Stimulated activated CD8-positive, alpha-beta memory T cell treated with anti-CD3 and anti-CD28 coated beads, Interleukin-2, amount 100 ng/mL, for 48 hours (primary cell): ENCODE data around the gene DOK7.

ENCODE experiments used
- DNase-seq, 2 donors: peaks; one replicate each; pipeline ENCODE4 v3.0.0-alpha.2; 2020; ENCODE audit warnings: low read depth in 2 of 2

DOK7 gene

GRCh38 chr4:3427134-3427476 lies 36.0 kb upstream of the DOK7 start:
- no peak for DNase-seq

- DNase-seq = no peak
Measured at GRCh38 chr4:3427706-3428446, 35.2 kb upstream of the DOK7 start.

GRCh38 chr4:3429651-3430050 lies 33.5 kb upstream of the DOK7 start:
- no peak for DNase-seq

GRCh38 chr4:3430524-3430923 lies 32.6 kb upstream of the DOK7 start:
- DNase-seq = no peak

DNA sequence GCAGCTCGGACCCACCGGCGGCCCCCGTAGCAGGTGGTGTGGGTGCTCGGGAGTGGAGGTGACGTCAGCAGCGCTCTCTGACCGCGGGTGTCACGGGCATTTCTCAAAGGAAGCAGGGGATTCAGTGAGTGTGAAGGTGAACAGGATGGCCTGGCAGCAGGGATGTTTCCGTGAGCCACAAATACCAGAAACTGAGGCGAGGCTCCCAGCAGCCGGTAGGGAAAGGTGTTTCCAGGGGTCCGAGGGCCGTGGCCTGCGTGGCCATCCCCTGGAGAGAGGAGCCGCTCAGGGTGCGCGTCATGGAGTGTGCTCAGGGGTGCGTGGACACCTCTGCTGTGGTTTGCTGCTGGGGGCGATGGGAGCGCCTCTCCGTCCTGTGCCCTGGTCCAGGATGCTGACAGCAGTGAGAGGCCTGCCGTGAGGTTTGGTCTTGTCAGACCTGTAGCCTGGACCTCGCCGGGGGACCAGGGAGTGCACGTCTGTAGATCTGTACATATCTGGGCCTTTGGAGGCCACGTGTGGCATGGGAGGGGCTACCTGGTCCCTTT lies 31.6 kb upstream of the DOK7 start:
- no peak for DNase-seq

GRCh38 chr4:3432381-3432790 lies 30.7 kb upstream of the DOK7 start:
- no peak for DNase-seq

DNA sequence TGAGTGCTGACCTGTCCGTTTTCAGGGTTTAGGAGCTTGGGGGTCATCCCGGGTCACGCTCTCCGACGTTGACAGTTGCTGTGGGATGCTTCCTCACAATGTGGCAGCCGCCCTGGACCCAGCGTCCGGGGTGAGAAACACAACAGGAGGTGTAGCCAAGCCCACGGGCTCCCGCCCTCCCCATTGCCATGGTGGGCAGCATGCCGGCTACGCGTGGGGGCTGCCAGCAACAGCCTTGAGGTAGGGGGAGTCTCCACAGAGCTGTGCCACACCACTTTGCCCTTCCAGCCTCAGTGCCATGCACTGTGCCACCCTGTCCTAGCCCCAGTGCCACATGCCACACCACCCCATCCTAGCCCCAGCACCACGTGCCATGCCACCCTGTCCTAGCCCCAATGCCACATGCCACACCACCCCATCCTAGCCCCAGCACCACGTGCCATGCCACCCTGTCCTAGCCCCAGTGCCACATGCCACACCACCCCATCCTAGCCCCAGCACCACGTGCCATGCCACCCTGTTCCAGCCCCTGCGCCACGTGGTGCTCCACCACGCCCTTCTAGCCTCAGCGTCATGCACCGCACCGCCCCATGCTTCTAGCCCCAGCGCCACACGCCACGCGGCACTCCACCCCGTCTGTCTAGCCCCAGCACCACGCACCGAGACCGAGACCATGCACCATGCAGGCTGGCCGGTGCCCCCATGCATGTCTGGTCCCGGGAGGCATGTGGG lies 29.8 kb upstream of the DOK7 start:
- no peak for DNase-seq

GRCh38 chr4:3434881-3435685 lies 28.0 kb upstream of the DOK7 start:
- DNase-seq = no peak

GRCh38 chr4:3435686-3435956 lies 27.5 kb upstream of the DOK7 start:
- no peak for DNase-seq

DNA sequence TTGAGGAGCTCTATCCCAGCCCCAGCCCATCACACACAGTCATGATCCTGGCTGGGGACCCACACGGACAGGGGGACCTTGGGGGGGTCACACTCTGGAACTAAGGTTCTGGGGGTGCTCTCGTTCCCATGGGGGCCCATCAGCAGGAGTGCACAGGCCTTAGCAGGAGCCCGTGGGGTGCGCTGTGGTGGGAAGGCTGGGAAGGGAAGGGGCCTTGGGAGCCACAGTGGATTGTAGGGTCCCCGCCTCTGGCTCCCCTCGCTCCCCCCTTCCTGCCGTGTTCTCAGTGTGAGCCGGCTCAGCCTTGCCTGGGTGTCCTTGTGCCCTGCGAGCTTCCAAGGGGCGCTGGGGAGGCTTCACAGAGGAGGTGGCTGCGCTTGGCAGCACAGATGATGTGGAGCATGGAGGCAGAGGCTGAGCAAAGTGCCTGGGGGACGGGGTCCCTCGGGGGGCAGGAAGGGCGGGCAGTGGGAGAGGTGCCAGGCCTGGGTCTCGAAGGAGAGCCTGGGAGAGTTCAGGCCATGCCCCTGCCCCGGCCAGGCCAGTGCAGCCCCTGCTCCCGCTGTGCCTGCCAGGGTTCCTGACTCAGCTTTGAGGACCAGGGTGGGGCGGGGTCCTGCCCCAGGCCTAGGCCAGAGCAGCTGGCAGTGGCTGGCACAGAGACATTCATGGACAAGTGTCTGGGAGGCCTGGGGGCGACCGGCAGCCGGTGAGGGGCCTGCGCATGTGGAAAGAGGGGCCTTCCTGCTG lies 26.9 kb upstream of the DOK7 start:
- DNase-seq = no peak

DNA sequence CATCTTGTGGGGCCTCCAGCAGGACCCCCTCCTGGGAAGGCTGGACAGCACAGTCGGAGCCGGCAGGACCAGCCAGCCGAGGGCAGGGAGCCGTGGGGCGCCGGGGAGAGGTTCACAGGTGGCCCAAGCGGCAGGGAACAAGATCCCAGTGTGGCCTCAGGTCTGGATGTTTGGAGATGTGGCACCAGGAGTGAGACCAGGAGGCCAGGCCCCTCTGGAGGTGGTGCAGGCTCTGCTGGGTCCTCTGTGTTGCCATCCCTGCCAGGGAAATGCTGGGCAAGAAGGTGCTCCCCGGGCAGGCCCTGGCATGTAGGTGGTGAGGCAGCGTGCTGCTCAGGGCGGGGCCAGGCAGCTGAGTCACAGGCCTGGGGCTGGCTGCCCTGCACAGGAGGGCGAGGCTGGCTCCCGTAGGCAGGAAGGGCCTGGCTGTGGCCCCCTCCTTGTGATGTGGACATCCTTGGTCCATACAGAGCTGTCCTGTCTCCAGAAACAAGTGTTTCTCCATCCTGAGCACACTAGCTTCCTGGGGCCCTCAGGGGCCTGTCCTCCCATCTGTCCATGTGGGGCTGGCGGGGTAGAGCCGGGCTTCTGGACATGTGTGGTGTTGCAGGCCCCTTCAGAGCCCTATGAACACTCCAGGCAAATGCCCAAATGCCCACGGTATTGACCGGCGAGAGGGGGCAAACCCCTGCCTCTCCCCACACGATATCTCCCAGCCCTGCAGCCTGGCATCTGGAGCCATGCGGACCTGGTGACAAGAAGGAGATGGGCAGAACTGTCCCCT lies 26.1 kb upstream of the DOK7 start:
- DNase-seq = peak in 1 of 2 donors; percentile 8

DNA sequence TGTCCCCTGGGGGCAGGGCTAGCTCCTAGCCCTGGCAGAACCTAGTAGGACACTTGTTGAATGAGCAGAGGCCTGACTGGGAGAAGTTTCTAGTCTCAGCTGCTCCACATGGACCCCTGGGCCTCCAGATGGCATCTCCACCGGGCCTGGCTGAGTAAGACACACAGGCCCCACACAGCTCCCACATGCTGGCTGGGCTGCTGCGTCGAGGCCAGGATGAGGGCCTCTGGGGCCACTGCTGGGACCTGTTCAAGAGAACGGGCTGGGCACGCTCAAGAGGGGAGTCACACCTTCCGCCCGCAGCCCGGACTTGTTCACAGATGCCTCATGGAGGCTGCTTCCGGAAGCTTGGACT lies 25.5 kb upstream of the DOK7 start:
- DNase-seq = no peak

GRCh38 chr4:3437998-3438846 lies 24.9 kb upstream of the DOK7 start:
- DNase-seq = no peak

DNA sequence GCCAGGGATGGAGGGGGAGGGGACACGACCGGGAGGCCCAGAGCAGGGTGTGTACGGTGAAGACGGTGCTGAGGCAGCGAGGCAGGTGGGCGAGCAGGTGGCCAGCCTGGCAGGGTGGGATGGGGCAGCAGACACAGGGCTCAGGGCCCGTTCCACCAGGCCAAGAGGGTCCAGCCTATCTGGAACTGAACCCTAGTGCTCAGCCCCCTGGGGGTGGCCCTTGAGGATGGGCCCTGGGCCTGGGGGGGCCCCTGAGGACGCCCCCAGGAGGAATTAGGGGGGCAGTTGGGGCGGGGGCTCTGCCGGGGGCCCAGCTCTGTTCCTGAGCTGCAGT lies 24.3 kb upstream of the DOK7 start:
- no peak for DNase-seq

DNA sequence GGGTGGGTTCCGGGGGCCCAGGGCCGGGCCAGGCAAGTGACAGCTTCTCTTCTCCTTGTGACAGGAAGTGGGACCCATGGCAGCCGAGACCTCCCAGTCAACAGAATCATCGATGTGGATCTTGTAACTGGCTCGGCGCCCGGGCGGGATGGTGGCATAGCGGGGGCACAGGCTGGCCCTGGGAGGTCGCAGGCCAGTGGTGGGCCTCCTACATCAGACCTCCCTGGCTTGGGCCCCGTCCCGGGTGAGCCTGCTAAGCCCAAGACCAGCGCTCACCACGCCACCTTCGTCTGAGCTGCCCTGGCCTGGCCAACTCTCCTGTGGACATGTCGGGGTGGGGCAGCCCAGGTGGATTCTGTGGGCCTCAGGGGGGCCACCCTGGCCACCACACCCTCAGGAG lies 23.7 kb upstream of the DOK7 start:
- no peak for DNase-seq

- DNase-seq = no peak
Measured at GRCh38 chr4:3440011-3440410, 23.1 kb upstream of the DOK7 start.

- DNase-seq = no peak
Measured at GRCh38 chr4:3440979-3441500, 22.1 kb upstream of the DOK7 start.

DNA sequence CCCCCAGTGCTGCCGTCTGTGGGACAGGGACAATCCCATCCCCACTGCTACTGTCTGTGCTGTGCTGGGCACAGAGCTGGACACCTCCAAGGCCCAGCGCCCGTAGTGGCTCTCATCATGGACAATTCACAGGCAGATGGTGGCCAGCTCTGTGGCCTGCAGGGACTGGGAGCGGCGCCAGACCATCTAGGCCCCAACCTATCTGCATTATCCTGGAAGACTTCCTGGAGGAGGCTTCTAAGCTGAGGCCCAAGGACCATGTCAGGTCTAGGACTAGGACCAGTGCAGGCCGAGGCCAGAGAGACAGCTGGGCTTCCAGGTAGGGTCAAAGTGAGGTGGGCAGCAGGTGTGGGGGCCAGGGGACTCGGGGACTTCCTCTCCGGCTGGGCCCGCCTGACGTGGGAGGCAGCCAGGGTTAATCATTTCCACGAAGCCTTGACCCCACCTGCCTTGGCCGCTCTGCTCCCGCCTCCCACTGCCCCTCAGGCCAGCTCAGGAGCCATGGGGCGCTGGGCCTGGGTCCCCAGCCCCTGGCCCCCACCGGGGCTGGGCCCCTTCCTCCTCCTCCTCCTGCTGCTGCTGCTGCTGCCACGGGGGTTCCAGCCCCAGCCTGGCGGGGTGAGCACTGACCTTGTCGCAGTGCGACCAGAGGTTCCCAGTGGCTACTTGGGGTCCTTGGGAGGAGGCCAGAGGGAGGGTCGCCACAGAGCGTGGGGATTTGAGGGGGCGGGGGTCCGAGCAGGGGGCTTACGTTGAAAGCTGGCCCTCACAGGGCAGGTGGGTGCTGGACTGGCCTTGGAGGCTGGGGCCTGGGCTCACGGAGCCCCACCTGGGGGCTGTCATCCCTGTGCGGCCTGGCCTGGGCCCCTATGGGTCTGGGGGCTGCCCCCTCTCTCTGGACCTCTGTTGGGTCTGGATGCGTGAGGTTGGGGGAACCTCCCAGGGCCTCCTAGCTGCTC lies 21.3 kb upstream of the DOK7 start, which contains the start of gene HGFAC:
HGFAC (plus strand) TSS at position 468 of the 959 bp plus-strand sequence; CDS start at position 502, 34 bp downstream.
- DNase-seq = no peak

DNA sequence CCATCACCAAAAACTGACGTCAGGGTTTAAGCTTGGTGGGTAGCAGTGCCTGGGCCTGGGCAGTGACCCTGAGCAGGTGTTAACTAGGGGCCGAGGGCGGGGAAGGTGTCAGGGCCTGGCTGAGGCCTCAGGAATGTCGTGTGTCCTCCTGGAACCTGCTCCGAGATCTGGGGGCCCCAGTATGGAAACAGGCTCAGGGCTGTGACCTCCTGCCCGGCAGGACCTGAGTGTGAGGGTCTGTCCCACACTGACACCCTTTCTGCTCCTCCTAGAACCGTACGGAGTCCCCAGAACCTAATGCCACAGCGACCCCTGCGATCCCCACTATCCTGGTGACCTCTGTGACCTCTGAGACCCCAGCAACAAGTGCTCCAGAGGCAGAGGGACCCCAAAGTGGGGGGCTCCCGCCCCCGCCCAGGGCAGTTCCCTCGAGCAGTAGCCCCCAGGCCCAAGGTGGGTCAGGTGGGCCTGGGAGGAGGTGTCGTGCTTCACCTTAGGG lies 20.6 kb upstream of the DOK7 start:
- DNase-seq = no peak
